ENCODE measurements around the gene ERICH6. TPM values are rescaled to one million over a fixed set of nuclear protein-coding genes. Genes with fewer than 3 reads are reported as not detected.
A peak's percentile ranks its signal among the peaks of the same experiment; 100 is the strongest.

ERICH6 gene
- total RNA-seq, 2 donors from 2014 or later, result 0.33 TPM; not detected in 1

DNA sequence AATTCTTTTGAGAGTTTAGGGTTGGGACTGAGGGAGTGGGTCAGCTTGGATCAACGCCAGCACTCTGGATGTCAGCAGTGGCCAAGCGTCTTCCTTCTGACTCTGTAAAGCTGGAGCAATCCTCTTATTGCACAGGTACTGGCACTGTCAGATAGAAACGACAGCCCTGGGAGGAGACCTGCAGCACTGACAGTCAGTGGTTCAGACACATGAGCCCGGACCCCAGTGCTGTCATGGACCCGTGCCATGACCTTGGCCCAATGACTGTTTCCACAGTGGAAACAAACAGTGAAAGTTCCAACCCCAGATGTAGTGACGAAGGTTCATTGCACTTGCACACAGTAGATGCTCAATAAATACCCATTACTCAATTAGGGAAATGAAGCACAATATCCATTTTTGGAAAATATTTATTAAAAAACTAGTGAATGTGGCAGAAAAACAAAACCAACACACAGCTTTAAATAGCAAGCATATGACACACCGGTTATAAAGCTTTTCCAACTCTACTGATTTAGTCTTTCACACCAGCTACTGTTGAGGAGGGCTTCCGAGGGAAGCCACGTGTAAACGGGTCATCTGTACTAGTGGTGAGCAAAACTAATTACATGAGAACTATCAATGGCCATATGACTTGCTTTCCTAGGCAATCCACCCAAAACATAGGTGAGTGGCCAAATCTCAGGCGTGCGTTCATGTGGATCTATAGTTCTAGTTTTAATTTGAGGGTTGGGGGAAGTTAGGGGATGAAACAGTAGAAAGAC, 37.2 kb upstream of the ERICH6 start:
- peak in 1 of 2 donors; percentile 32 for ATAC-seq
- peak overlapping the region; percentile 30 for H3K4me3 Mint-ChIP-seq
- peaks cover 57 to 61% of the 10 kb centered on the region in 2 donors for H3K4me1 Mint-ChIP-seq (ENCODE audit: low read depth in 2 of 2)
- H3K27ac Mint-ChIP-seq, result peak overlapping the region; percentile 71 to 90
- no peaks in the 10 kb centered on the region for H3K27me3 Mint-ChIP-seq
- DNase-seq (ENCODE audit: low spot score), result no peak
- peaks cover 13% of the 10 kb centered on the region for H3K36me3 Mint-ChIP-seq
- H3K9me3 Mint-ChIP-seq, result no peaks in the 10 kb centered on the region

DNA sequence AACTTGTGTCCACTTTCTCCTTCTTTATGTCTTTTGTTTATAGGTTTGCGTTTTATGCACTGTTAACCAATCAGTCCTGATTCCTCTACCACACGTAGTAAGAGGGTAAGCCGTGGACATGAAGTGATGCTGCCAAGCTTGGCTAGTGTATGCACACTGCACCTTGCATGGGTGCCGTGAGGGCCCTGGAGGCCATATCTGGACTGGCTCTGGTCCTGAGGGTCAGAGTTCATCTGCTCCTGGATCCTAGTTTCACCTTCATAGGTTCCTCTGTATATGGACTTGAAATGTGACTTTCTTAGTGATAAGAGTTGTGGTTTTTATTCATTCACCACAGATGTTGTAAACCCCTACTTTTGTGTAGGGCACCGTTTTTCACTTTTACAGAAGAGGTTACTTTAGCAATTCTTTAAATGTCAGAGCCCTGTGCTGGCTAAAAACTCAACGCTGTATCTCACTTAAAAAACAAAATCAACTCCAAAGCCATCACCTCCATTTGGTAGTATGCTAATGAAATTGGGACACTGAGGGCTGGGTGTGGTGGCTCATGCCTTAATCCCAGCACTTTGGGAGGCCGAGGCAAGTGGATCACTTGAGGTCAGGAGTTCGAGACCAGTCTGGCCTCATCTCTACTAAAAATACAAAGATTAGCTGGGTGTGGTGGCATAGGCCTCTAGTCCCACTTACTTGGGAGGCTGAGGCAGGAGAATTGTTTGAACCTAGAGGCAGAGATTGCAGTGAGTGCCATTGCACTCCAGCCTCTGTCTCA, 36.3 kb upstream of the ERICH6 start:
- Mint-ChIP-seq H3K4me3 (peak overlapping the region; percentile 80), H3K27me3 (no peaks in the 10 kb centered on the region), H3K36me3 (peaks cover 13% of the 10 kb centered on the region), H3K27ac (peak overlapping the region; percentile 71 to 90), H3K4me1 (ENCODE audit: low read depth in 2 of 2) (peaks cover 53 to 63% of the 10 kb centered on the region in 2 donors), H3K9me3 (no peaks in the 10 kb centered on the region)
- ATAC-seq (peak; percentile 52 to 56), DNase-seq (ENCODE audit: low spot score) (no peak)

- Mint-ChIP-seq H3K9me3 (no peaks in the 10 kb centered on the region), H3K27ac (peak overlapping the region; percentile 71 to 90), H3K4me3 (peak overlapping the region; percentile 80), H3K36me3 (peaks cover 13% of the 10 kb centered on the region), H3K27me3 (no peaks in the 10 kb centered on the region), H3K4me1 (ENCODE audit: low read depth in 2 of 2) (peaks cover 46 to 58% of the 10 kb centered on the region in 2 donors)
- no peak for DNase-seq (ENCODE audit: low spot score)
- ATAC-seq, result peak in 1 of 2 donors; percentile 7
Observed at GRCh38 chr3:150739200-150739863, 35.6 kb upstream of the ERICH6 start.

DNA sequence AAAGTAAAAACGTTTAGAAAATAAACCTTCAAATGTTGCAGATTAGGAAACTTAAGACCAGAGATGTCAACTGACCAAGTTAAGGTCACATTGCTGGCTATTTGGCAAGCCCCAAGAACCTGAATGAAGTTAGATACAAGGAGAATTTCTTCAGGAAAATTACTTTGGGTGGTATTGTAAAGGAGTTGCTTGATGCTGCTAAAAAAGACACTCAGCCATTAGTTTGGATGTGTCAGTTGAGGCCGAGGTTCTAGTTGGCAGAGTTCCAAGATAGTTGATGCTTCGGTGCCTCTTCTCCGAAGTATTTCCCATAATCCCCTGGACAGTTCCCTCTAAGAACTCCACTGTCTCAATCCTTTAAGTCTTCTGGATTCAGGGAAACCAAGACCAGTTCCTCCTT, 35.0 kb upstream of the ERICH6 start:
- no peaks in the 10 kb centered on the region for H3K9me3 Mint-ChIP-seq
- H3K36me3 Mint-ChIP-seq, result peaks cover 13% of the 10 kb centered on the region
- no peak for ATAC-seq
- no peaks in the 10 kb centered on the region for H3K27me3 Mint-ChIP-seq
- no peak for DNase-seq (ENCODE audit: low spot score)
- peak overlapping the region; percentile 71 to 90 for H3K27ac Mint-ChIP-seq
- peak overlapping the region; percentile 46 for H3K4me3 Mint-ChIP-seq
- H3K4me1 Mint-ChIP-seq (ENCODE audit: low read depth in 2 of 2), result peaks cover 46 to 56% of the 10 kb centered on the region in 2 donors

GRCh38 chr3:150737874-150738679, 34.4 kb upstream of the ERICH6 start:
- Mint-ChIP-seq H3K4me3 (peak overlapping the region; percentile 46), H3K27me3 (no peaks in the 10 kb centered on the region), H3K9me3 (no peaks in the 10 kb centered on the region), H3K4me1 (ENCODE audit: low read depth in 2 of 2) (peaks cover 49 to 54% of the 10 kb centered on the region in 2 donors), H3K27ac (peak overlapping the region; percentile 71 to 90), H3K36me3 (peaks cover 13% of the 10 kb centered on the region)
- ATAC-seq (peak; percentile 69 to 75), DNase-seq (ENCODE audit: low spot score) (no peak)

DNA sequence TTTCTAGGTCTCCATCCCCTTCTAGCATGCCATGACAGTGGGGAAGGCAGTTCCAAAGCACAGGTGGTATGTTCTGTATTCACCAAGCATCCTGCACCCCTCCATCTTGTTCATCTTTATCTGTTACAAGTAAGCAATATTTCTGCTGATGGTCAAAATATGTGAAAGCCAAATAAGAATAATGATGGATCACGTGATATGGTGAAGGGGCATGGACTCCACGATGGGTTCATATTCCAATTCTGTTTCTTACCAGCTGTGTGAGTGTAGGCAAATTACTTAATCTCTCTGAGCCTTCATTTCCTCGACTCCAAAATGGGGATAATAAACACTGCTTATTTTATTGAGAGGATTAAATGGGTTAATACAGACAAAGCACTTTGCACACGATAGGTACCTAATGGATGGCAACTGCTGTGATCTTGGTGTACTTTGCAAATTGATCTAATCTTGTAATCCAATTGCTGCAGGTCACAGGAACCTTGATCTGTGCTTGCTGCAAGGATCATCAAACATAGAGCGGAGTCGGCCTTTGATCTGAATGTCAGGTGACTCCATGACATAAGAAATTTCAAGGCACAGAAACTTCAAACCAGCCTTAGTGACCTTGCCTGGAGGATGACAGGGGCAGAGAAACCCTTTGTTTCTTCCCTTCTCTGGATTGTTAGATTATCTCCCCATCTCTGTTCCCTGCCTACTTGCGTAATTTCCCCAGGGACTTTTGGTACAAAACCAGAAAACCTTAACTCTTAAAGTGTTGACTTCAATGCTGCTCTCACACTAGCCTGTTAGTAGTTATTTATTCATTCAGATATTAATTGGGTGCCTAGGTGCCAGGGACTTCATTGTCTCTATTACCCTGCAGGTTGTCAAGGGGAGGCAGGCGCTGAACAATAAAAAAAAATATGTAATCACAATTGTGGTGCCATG, 33.4 kb upstream of the ERICH6 start:
- peaks cover 43 to 48% of the 10 kb centered on the region in 2 donors for H3K4me1 Mint-ChIP-seq (ENCODE audit: low read depth in 2 of 2)
- peak overlapping the region; percentile 46 for H3K4me3 Mint-ChIP-seq
- DNase-seq (ENCODE audit: low spot score) (no peak), ATAC-seq (no peak)
- peak overlapping the region; percentile 71 to 90 for H3K27ac Mint-ChIP-seq
- H3K27me3 Mint-ChIP-seq, result no peaks in the 10 kb centered on the region
- peaks cover 6% of the 10 kb centered on the region for H3K36me3 Mint-ChIP-seq
- no peaks in the 10 kb centered on the region for H3K9me3 Mint-ChIP-seq

DNA sequence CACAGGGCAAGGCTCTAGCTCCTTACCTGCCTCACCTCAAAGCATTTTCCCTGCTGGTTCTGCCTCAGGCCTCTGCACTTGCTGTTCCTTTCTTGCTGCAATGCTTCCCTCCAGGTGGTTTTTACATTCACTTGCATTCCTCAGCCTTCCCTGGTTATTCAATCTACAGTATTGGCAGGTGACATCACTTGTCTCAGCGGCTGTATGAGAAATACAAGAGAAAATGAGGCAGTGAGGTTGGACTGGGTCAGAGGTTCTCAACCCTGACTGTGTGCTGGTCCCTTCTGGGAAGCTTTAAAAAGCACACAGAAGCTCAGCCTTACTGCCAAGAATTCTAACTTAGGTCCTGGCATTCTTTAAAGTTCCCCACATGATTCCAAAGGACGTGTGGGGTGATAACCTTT, 32.6 kb upstream of the ERICH6 start:
- Mint-ChIP-seq H3K9me3 (no peaks in the 10 kb centered on the region), H3K4me1 (ENCODE audit: low read depth in 2 of 2) (peaks cover 40 to 44% of the 10 kb centered on the region in 2 donors), H3K36me3 (peaks cover 4% of the 10 kb centered on the region), H3K4me3 (no peak overlapping the region), H3K27ac (peak overlapping the region in 1 of 2 donors; percentile 9), H3K27me3 (no peaks in the 10 kb centered on the region)
- no peak for DNase-seq (ENCODE audit: low spot score)
- ATAC-seq, result no peak

DNA sequence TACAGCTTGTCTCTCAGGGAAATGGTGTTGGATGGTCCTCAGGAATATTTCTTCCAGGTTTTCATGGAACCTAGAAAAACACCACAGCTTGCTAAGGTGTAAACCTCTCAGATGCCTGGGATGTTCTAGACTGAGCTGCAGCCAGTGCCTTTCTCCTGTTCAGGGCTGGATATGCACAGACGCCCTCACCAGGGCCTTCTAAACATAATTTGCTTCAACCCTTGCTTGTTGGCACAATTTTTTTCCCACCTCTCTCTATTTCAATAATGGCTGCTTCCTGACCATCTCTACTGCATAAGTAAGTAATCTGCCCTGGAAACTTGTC, 31.0 kb upstream of the ERICH6 start:
- H3K4me1 Mint-ChIP-seq (ENCODE audit: low read depth in 2 of 2), result peaks cover 28 to 38% of the 10 kb centered on the region in 2 donors

GRCh38 chr3:150733936-150734794, 30.4 kb upstream of the ERICH6 start:
- Mint-ChIP-seq H3K36me3 (no peaks in the 10 kb centered on the region), H3K4me3 (no peak overlapping the region), H3K9me3 (no peaks in the 10 kb centered on the region), H3K27ac (peak overlapping the region in 1 of 2 donors; percentile 15), H3K27me3 (no peaks in the 10 kb centered on the region), H3K4me1 (ENCODE audit: low read depth in 2 of 2) (peaks cover 22 to 34% of the 10 kb centered on the region in 2 donors)
- ATAC-seq (no peak), DNase-seq (ENCODE audit: low spot score) (no peak)

More for the DNA sequence above, 31.0 kb upstream of the ERICH6 start:
- ATAC-seq (no peak), DNase-seq (ENCODE audit: low spot score) (no peak)
- Mint-ChIP-seq H3K9me3 (no peaks in the 10 kb centered on the region), H3K27ac (peak overlapping the region in 1 of 2 donors; percentile 9), H3K36me3 (no peaks in the 10 kb centered on the region), H3K27me3 (no peaks in the 10 kb centered on the region), H3K4me3 (no peak overlapping the region)

- peaks cover 17 to 30% of the 10 kb centered on the region in 2 donors for H3K4me1 Mint-ChIP-seq (ENCODE audit: low read depth in 2 of 2)
- ATAC-seq (peak in 1 of 2 donors; percentile 66), DNase-seq (ENCODE audit: low spot score) (no peak)
- peak overlapping the region in 1 of 2 donors; percentile 15 for H3K27ac Mint-ChIP-seq
- no peaks in the 10 kb centered on the region for H3K27me3 Mint-ChIP-seq
- H3K4me3 Mint-ChIP-seq, result no peak overlapping the region
- H3K36me3 Mint-ChIP-seq, result no peaks in the 10 kb centered on the region
- H3K9me3 Mint-ChIP-seq, result no peaks in the 10 kb centered on the region
Observed at GRCh38 chr3:150733373-150733935, 29.7 kb upstream of the ERICH6 start.

GRCh38 chr3:150729682-150730360, 26.1 kb upstream of the ERICH6 start:
- H3K9me3 Mint-ChIP-seq, result no peaks in the 10 kb centered on the region
- H3K27me3 Mint-ChIP-seq, result no peaks in the 10 kb centered on the region

More at GRCh38 chr3:150729682-150730360, 26.1 kb upstream of the ERICH6 start:
- H3K27ac Mint-ChIP-seq, result no peak overlapping the region
- no peak for ATAC-seq
- H3K4me3 Mint-ChIP-seq, result no peak overlapping the region
- no peak for DNase-seq (ENCODE audit: low spot score)
- no peaks in the 10 kb centered on the region for H3K36me3 Mint-ChIP-seq
- peaks cover 4 to 8% of the 10 kb centered on the region in 2 donors for H3K4me1 Mint-ChIP-seq (ENCODE audit: low read depth in 2 of 2)

Measured in natural killer cell treated with Interleukin-12 subunit alpha and Interleukin-12 subunit beta and Interleukin-15 and Interleukin-18, amount 100 ng/mL, for 72 hours (primary cell).